IMR-90 (cell line): ENCODE results near the gene NUDT3. TPM values are rescaled to one million over a fixed set of nuclear protein-coding genes. Genes with fewer than 3 reads are reported as not detected.

ENCODE experiments used
- ATAC-seq: fragments of 200-7000 bp; cut with Tn5 transposase; 2 replicates; pipeline ENCODE4 v1.9.1; 2020; ENCODE audit warnings: low read depth, mild to moderate bottlenecking, moderate library complexity
- BruUV-seq: library from RNA; stranded (reverse); fragments of 400-500 nt; replicated peaks from 2 replicates; lab custom pipeline; 2021; lab: Mats Ljungman, UMichigan
- CTCF ChIA-PET: fragments of 300-600 bp; formaldehyde crosslinking; extraction: SDS; loops from one replicate; lab custom pipeline; 2021; ENCODE audit warnings: antibody characterized with exemption; lab: Yijun Ruan, JAX
- POLR2A ChIA-PET: fragments of 300-600 bp; sonication (Branson Sonifier 250); formaldehyde crosslinking; loops from one replicate; lab custom pipeline; 2022; ENCODE audit warnings: antibody characterized with exemption; ENCODE audit not compliant: unreplicated experiment; lab: Charles Lee
- DNase-seq: peaks from one replicate; pipeline ENCODE4 v3.0.0; 2013
- H2AFZ ChIP-seq: replicated peaks from 2 replicates; pipeline ENCODE3; 2013; ENCODE audit warnings: low read length, mild to moderate bottlenecking; ENCODE audit not compliant: poor library complexity
- H2AK5ac ChIP-seq: 2 replicates; pipeline ENCODE4 v1.6.1; 2013; ENCODE audit warnings: low read depth, low read length, inconsistent platforms
- H2AK9ac ChIP-seq: replicated peaks from 2 replicates; pipeline ENCODE3; 2013; ENCODE audit warnings: mild to moderate bottlenecking, low read depth, low read length, moderate library complexity; ENCODE audit not compliant: poor library complexity
- H2BK120ac ChIP-seq: 2 replicates; pipeline ENCODE4 v1.6.1; 2013; ENCODE audit warnings: low read depth, low read length, inconsistent platforms
- H2BK15ac ChIP-seq: 3 replicates; pipeline ENCODE4 v1.6.1; 2013; ENCODE audit warnings: low read depth, low read length, inconsistent platforms
- H2BK20ac ChIP-seq: 2 replicates; pipeline ENCODE4 v1.6.1; 2013; ENCODE audit warnings: low read depth, mild to moderate bottlenecking, inconsistent platforms, low read length, moderate library complexity
- H2BK5ac ChIP-seq: 2 replicates; pipeline ENCODE4 v1.6.1; 2013; ENCODE audit warnings: mild to moderate bottlenecking, low read depth, low read length, inconsistent platforms; ENCODE audit not compliant: poor library complexity, severe bottlenecking
- H3K14ac ChIP-seq: replicated peaks from 2 replicates; pipeline ENCODE4 v1.6.1; 2013; ENCODE audit warnings: low read depth, low read length, inconsistent platforms
- H3K18ac ChIP-seq: 2 replicates; pipeline ENCODE4 v1.6.1; 2013; ENCODE audit warnings: low read depth, low read length, control low read depth
- H3K23ac ChIP-seq: 2 replicates; pipeline ENCODE4 v1.6.1; 2013; ENCODE audit warnings: low read depth, low read length, inconsistent platforms
- H3K27ac ChIP-seq: 2 replicates; pipeline ENCODE4 v1.5.1; 2013; ENCODE audit warnings: mild to moderate bottlenecking, control low read depth, low read length; ENCODE audit not compliant: insufficient read depth
- H3K27me3 ChIP-seq: 2 replicates; pipeline ENCODE4 v1.6.1; 2013; ENCODE audit warnings: low read length; ENCODE audit not compliant: control insufficient read depth, insufficient read depth
- H3K36me3 ChIP-seq: 2 replicates; pipeline ENCODE4 v1.6.1; 2013; ENCODE audit warnings: low read length, mixed read lengths; ENCODE audit not compliant: control insufficient read depth, insufficient read depth
- H3K4ac ChIP-seq: 2 replicates; pipeline ENCODE4 v1.6.1; 2013; ENCODE audit warnings: low read depth, low read length, inconsistent platforms
- H3K4me1 ChIP-seq: 2 replicates; pipeline ENCODE4 v1.6.1; 2013; ENCODE audit warnings: low read length, mixed read lengths; ENCODE audit not compliant: control insufficient read depth, insufficient read depth
- H3K4me2 ChIP-seq: 2 replicates; pipeline ENCODE4 v1.6.1; 2013; ENCODE audit warnings: low read depth, mild to moderate bottlenecking, control low read depth, low read length, moderate library complexity
- H3K4me3 ChIP-seq: 2 replicates; pipeline ENCODE4 v1.5.1; 2013; ENCODE audit warnings: low read depth, mild to moderate bottlenecking, control low read depth, low read length, moderate library complexity; ENCODE audit not compliant: insufficient read depth
- H3K56ac ChIP-seq: 2 replicates; pipeline ENCODE4 v1.6.1; 2013; ENCODE audit warnings: low read length, inconsistent platforms; ENCODE audit not compliant: insufficient read depth; ENCODE audit errors: extremely low read depth
- H3K79me1 ChIP-seq, 2 experiments: 2 replicates each; pipeline ENCODE4 v1.6.1; 2013; ENCODE audit warnings: low read length in 2 of 2, inconsistent platforms in 1 of 2, low read depth in 1 of 2
- H3K9ac ChIP-seq: 2 replicates; pipeline ENCODE4 v1.6.1; 2013; ENCODE audit warnings: low read depth, low read length, control low read depth
- H3K9me1 ChIP-seq: 2 replicates; pipeline ENCODE4 v1.6.1; 2013; ENCODE audit warnings: low read length, inconsistent platforms; ENCODE audit not compliant: insufficient read depth
- H3K9me3 ChIP-seq: 2 replicates; pipeline ENCODE4 v1.6.1; 2013; ENCODE audit warnings: low read length; ENCODE audit not compliant: control insufficient read depth, insufficient read depth
- H4K20me1 ChIP-seq: 2 replicates; pipeline ENCODE4 v1.6.1; 2013; ENCODE audit warnings: low read length, inconsistent platforms; ENCODE audit not compliant: insufficient read depth
- H4K5ac ChIP-seq: 2 replicates; pipeline ENCODE4 v1.6.1; 2013; ENCODE audit warnings: mild to moderate bottlenecking, low read depth, low read length, control low read depth
- H4K8ac ChIP-seq, 2 experiments: 2 replicates each; pipeline ENCODE4 v1.6.1; 2013; ENCODE audit warnings: low read depth in 2 of 2, low read length in 2 of 2, control low read depth in 1 of 2, inconsistent platforms in 1 of 2
- H4K91ac ChIP-seq: 2 replicates; pipeline ENCODE4 v1.6.1; 2013; ENCODE audit warnings: low read depth, low read length, inconsistent platforms; ENCODE audit not compliant: insufficient read depth
- BHLHE40 ChIP-seq: fragments of 150-350 bp; IDR thresholded peaks from 2 replicates; pipeline ENCODE4 v1.6.1; 2016; ENCODE audit warnings: mild to moderate bottlenecking, low read depth, low read length
- CEBPB ChIP-seq: IDR thresholded peaks from 2 replicates; pipeline ENCODE4 v1.6.1; 2012; ENCODE audit warnings: low read depth, low read length, improper control_type of control experiment
- CHD1 ChIP-seq: IDR thresholded peaks from 2 replicates; pipeline ENCODE4 v1.6.1; 2012; ENCODE audit warnings: low read depth, low read length, improper control_type of control experiment
- FOS ChIP-seq: fragments of 150-350 bp; IDR thresholded peaks from 2 replicates; pipeline ENCODE4 v1.6.1; 2016; ENCODE audit warnings: low read depth, low read length
- MAFK ChIP-seq: IDR thresholded peaks from 2 replicates; pipeline ENCODE4 v1.6.1; 2012; ENCODE audit warnings: low read depth, low read length, improper control_type of control experiment
- MAZ ChIP-seq: IDR thresholded peaks from 2 replicates; pipeline ENCODE4 v1.6.1; 2012; ENCODE audit warnings: low read depth, mild to moderate bottlenecking, low read length, improper control_type of control experiment, moderate library complexity, borderline replicate concordance
- MXI1 ChIP-seq: IDR thresholded peaks from 2 replicates; pipeline ENCODE4 v1.6.1; 2012; ENCODE audit warnings: low read depth, mild to moderate bottlenecking, low read length, moderate library complexity, borderline replicate concordance
- NFE2L2 ChIP-seq: fragments of 150-350 bp; IDR thresholded peaks from 2 replicates; pipeline ENCODE4 v1.6.1; 2016; ENCODE audit warnings: low read depth, mild to moderate bottlenecking, low read length
- POLR2A ChIP-seq: IDR thresholded peaks from 2 replicates; pipeline ENCODE4 v1.6.1; 2012; ENCODE audit warnings: mild to moderate bottlenecking, low read depth, low read length
- RAD21 ChIP-seq: IDR thresholded peaks from 2 replicates; pipeline ENCODE4 v1.6.1; 2012; ENCODE audit warnings: low read length, improper control_type of control experiment
- RCOR1 ChIP-seq: IDR thresholded peaks from 2 replicates; pipeline ENCODE4 v1.6.1; 2012; ENCODE audit warnings: mild to moderate bottlenecking, low read length, improper control_type of control experiment; ENCODE audit not compliant: insufficient replicate concordance
- RFX5 ChIP-seq: IDR thresholded peaks from 2 replicates; pipeline ENCODE4 v1.8.0; 2012; ENCODE audit warnings: low read depth, mild to moderate bottlenecking, low read length, moderate library complexity
- SMC3 ChIP-seq: fragments of 150-350 bp; IDR thresholded peaks from 2 replicates; pipeline ENCODE4 v1.6.1; 2016; ENCODE audit warnings: low read depth, mild to moderate bottlenecking, antibody characterized with exemption, low read length, moderate library complexity
- WGBS, 2 experiments: methylation state at CpG; one replicate each; pipeline versions ENCODE4 v1.1.5 to v1.1.7; 2013; ENCODE audit warnings: missing lambda C conversion rate in 2 of 2; ENCODE audit not compliant: insufficient read length in 1 of 2; ENCODE audit errors: extremely low coverage in 2 of 2; 5-methylcytosine and 5-hydroxymethylcytosine counted together
- dilution Hi-C: fragments of 300-500 bp; cut with HindIII; formaldehyde crosslinking; loops from one replicate; pipeline ENCODE4 v1.14.3; 2018; ENCODE audit warnings: low sequenced_read_pairs; ENCODE audit not compliant: unreplicated experiment
- in situ Hi-C: fragments of 300-500 bp; cut with MboI; formaldehyde crosslinking; loops from 3 replicates; pipeline ENCODE4 v1.14.3; 2019; ENCODE audit warnings: low sequenced_read_pairs, inconsistent platforms, mixed read lengths
- intact Hi-C: fragments of 100-400 bp; cut with micrococcal nuclease; formaldehyde crosslinking; loops from 2 replicates; pipeline ENCODE4 v1.10.0; 2022
- polyA plus RNA-seq, 3 experiments: library from polyadenylated mRNA; depleted of rRNA; stranded (reverse); fragments of >200 nt; gene quantifications; 2 replicates each; pipeline ENCODE4 v1.2.3, GENCODE V29; 2012; ENCODE audit warnings: low replicate concordance in 1 of 3
- total RNA-seq: library from RNA; depleted of rRNA; stranded (reverse); fragments of >200 nt; gene quantifications from 2 replicates; pipeline ENCODE4 v1.2.3, GENCODE V29; 2012
- TF ChIP-seq, protein P1 (sequence below): fragments of 150-350 bp; IDR thresholded peaks from 2 replicates; pipeline ENCODE4 v1.6.1; 2017; ENCODE audit warnings: mild to moderate bottlenecking, antibody characterized with exemption, low read length, low read depth
- TF ChIP-seq, protein P2 (sequence below): conservative IDR thresholded peaks from 2 replicates; pipeline ENCODE4 v1.5.1; 2012; ENCODE audit warnings: mild to moderate bottlenecking, low read depth, low read length, improper control_type of control experiment

NUDT3 gene
- total and polyA plus RNA-seq, 2 of the 4 experiments (the other 2 are of a cell fraction): 10.1 to 17.2 TPM

DNA sequence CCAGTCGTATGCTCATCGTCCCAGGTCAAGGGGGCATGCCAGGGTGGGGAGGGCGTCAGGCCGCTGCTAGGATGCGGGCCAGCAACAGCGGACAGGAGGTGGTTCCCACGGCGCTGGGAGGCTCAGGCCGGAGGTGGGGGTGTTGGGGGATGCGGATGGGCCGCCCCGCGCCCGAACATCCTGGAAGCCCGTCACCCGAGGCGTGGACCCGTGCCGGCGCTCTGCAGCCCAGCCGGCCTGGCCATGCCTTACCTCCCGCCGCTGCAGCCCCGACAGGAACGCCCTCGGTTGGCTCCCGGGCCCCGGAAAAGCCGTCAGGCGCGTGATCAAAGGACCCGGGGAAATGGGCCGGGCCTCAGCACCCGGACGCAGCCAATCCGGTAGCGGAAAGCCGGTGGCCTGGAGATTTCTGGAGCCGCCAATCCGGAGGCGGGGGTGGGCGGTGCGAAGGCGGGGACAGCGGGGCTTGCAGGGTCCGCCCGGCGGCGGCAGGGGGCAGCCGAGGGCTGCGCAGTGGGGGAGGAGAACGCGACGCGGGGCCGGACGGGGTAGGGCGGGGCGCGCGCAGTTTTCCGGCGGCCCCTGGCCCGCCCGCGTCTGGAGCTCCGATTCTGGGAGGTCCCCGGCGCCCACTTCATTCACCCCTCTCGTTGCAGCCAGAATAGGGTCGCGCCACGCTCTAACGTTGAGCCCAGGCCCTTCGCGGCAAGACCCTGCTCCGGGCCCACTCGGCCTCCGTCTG, 143.6 kb downstream of the NUDT3 start, which contains the start of gene SMIM29:
TSS of gene SMIM29 (minus strand) at position 280 of the 742 bp plus-strand sequence. CDS start 1,215 bp downstream, outside the sequence.
- H3K4ac ChIP-seq: peak within 1 kb of the TSS; percentile 90
- peaks cover under 1% of the 10 kb centered on the region; the same call in 1 of the 2 replicates for H3K9me1 ChIP-seq
- H3K36me3 ChIP-seq: peaks cover 3% of the 10 kb centered on the region
- BruUV-seq: no TSS peak
- H2BK120ac ChIP-seq: peak within 1 kb of the TSS; percentile 80
- H3K9ac ChIP-seq: peak within 1 kb of the TSS; percentile 91
- no peaks in the 10 kb centered on the region for H3K9me3 ChIP-seq
- peak within 1 kb of the TSS; percentile 77 for H3K23ac ChIP-seq
- peaks cover 5 to 37% of the 10 kb centered on the region in 2 experiments; a peak in 3 of 4 replicates for H3K79me1 ChIP-seq
- peak within 1 kb of the TSS; percentile 67 for H4K5ac ChIP-seq
- in situ Hi-C loops: loop anchor here (5.0 to 10.0 kb wide), 2 partner anchors 158 to 356 kb away; no protein-coding TSS in a partner anchor
- H3K27me3 ChIP-seq: no peaks in the 10 kb centered on the region
- DNase-seq: peak; percentile 91
- intact Hi-C loops: loop anchor here (1.0 to 2.0 kb wide), 6 partner anchors 52 to 360 kb away; no protein-coding TSS in a partner anchor
- CTCF ChIA-PET: interaction anchor here (0.6 to 2.1 kb wide), 15 partner anchors 36 to 1021 kb away, joined by 3 to 12 read pairs (median 3); partner anchors contain the start of gene RPS10
- H4K8ac ChIP-seq: peak within 1 kb of the TSS; percentile 84 to 96
- WGBS, 2 experiments: 2% methylated on average over 27 of the region's 79 CpGs; no CpG with 5 or more reads in 1 of the 2 experiments
- peak within 1 kb of the TSS; percentile 93 for H2AK5ac ChIP-seq
- peak within 1 kb of the TSS; percentile 10; the same call in 1 of the 2 replicates for H2BK20ac ChIP-seq
- H3K4me2 ChIP-seq: peak within 1 kb of the TSS; percentile 88
- peak within 1 kb of the TSS; percentile 87 for H3K27ac ChIP-seq
- peak within 1 kb of the TSS; percentile 66 for H3K56ac ChIP-seq
- peak within 1 kb of the TSS; percentile 88 for H2BK5ac ChIP-seq
- peak within 1 kb of the TSS; percentile 51; the same call in 2 of the 3 replicates for H2BK15ac ChIP-seq
- peak within 1 kb of the TSS; percentile 84 for H3K14ac ChIP-seq
- peaks cover 9% of the 10 kb centered on the region for H4K20me1 ChIP-seq
- peak within 1 kb of the TSS; percentile 65 for H3K4me3 ChIP-seq
- ATAC-seq: peak; percentile 85
- H3K18ac ChIP-seq: peak within 1 kb of the TSS; percentile 40
- POLR2A ChIA-PET: interaction anchor here (1.7 to 1.9 kb wide), 2 partner anchors 166 to 168 kb away, joined by 6 to 8 read pairs; no protein-coding TSS in a partner anchor
- peak within 1 kb of the TSS; percentile 100 for H2AFZ ChIP-seq
- dilution Hi-C loops: no loop called here
- H2AK9ac ChIP-seq: peak within 1 kb of the TSS; percentile 98
- H3K4me1 ChIP-seq: peaks cover 10% of the 10 kb centered on the region
- peak within 1 kb of the TSS; percentile 96 for H4K91ac ChIP-seq
- TF ChIP-seq RFX5 (no peak), RAD21 (peak; percentile 82), MXI1 (peak; percentile 76; the same call in 1 of the 2 replicates), SMC3 (peak; percentile 86), FOS (no peak), CEBPB (no peak), NFE2L2 (no peak), POLR2A (peak; percentile 74), RCOR1 (no peak), BHLHE40 (peak; percentile 57), CHD1 (no peak), MAFK (no peak), MAZ (peak; percentile 84; the same call in 1 of the 2 replicates)
- TF ChIP-seq, protein P1, sequence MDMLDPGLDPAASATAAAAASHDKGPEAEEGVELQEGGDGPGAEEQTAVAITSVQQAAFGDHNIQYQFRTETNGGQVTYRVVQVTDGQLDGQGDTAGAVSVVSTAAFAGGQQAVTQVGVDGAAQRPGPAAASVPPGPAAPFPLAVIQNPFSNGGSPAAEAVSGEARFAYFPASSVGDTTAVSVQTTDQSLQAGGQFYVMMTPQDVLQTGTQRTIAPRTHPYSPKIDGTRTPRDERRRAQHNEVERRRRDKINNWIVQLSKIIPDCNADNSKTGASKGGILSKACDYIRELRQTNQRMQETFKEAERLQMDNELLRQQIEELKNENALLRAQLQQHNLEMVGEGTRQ: peak; percentile 59
- TF ChIP-seq, protein P2, sequence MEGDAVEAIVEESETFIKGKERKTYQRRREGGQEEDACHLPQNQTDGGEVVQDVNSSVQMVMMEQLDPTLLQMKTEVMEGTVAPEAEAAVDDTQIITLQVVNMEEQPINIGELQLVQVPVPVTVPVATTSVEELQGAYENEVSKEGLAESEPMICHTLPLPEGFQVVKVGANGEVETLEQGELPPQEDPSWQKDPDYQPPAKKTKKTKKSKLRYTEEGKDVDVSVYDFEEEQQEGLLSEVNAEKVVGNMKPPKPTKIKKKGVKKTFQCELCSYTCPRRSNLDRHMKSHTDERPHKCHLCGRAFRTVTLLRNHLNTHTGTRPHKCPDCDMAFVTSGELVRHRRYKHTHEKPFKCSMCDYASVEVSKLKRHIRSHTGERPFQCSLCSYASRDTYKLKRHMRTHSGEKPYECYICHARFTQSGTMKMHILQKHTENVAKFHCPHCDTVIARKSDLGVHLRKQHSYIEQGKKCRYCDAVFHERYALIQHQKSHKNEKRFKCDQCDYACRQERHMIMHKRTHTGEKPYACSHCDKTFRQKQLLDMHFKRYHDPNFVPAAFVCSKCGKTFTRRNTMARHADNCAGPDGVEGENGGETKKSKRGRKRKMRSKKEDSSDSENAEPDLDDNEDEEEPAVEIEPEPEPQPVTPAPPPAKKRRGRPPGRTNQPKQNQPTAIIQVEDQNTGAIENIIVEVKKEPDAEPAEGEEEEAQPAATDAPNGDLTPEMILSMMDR: peak; percentile 96
